ENCODE data around the gene RNU4-1.

The RNU4-1 gene

GRCh38 chr12:120327593-120327992 is 34.6 kb upstream of the RNU4-1 start, which contains the start of gene PLA2G1B:
TSS of gene PLA2G1B (minus strand) at chr12:120327779. CDS start at chr12:120327753, 26 bp downstream.
- no peaks in the 10 kb centered on the region for H3K36me3 ChIP-seq (ENCODE audit: insufficient read depth, low read length)
- H3K4me3 ChIP-seq (ENCODE audit: low read depth, low read length): no peak within 1 kb of the TSS
- no peaks in the 10 kb centered on the region for H3K27me3 ChIP-seq (ENCODE audit: insufficient read depth, low read length)
- no peak within 1 kb of the TSS for H3K27ac ChIP-seq (ENCODE audit: low read depth, low read length)
- H3K79me2 ChIP-seq (ENCODE audit: control insufficient read depth, insufficient read depth, low read length, unreplicated experiment): no peaks in the 10 kb centered on the region
- no peak within 1 kb of the TSS for H2AFZ ChIP-seq (ENCODE audit: low read length, unreplicated experiment)
- no peaks in the 10 kb centered on the region for H3K4me1 ChIP-seq (ENCODE audit: control insufficient read depth, insufficient read depth, low read length, unreplicated experiment)

- Histone ChIP-seq H3K36me3 (ENCODE audit: insufficient read depth, low read length) (no peaks in the 10 kb centered on the region), H3K4me1 (ENCODE audit: control insufficient read depth, insufficient read depth, low read length, unreplicated experiment) (no peaks in the 10 kb centered on the region), H3K4me3 (ENCODE audit: low read depth, low read length) (no peak overlapping the region), H3K27ac (ENCODE audit: low read depth, low read length) (no peak overlapping the region), H3K79me2 (ENCODE audit: control insufficient read depth, insufficient read depth, low read length, unreplicated experiment) (no peaks in the 10 kb centered on the region), H2AFZ (ENCODE audit: low read length, unreplicated experiment) (no peak overlapping the region), H3K27me3 (ENCODE audit: insufficient read depth, low read length) (no peaks in the 10 kb centered on the region)
These were observed 31.9 kb upstream of the RNU4-1 start for GRCh38 chr12:120324841-120325417.

- Histone ChIP-seq H3K4me3 (ENCODE audit: low read depth, low read length) (no peak overlapping the region), H2AFZ (ENCODE audit: low read length, unreplicated experiment) (no peak overlapping the region), H3K79me2 (ENCODE audit: control insufficient read depth, insufficient read depth, low read length, unreplicated experiment) (no peaks in the 10 kb centered on the region), H3K27ac (ENCODE audit: low read depth, low read length) (no peak overlapping the region), H3K36me3 (ENCODE audit: insufficient read depth, low read length) (no peaks in the 10 kb centered on the region), H3K4me1 (ENCODE audit: control insufficient read depth, insufficient read depth, low read length, unreplicated experiment) (no peaks in the 10 kb centered on the region), H3K27me3 (ENCODE audit: insufficient read depth, low read length) (no peaks in the 10 kb centered on the region)
These were observed 30.7 kb upstream of the RNU4-1 start for GRCh38 chr12:120323772-120324171.

- H3K36me3 ChIP-seq (ENCODE audit: insufficient read depth, low read length): no peaks in the 10 kb centered on the region
- no peak overlapping the region for H3K4me3 ChIP-seq (ENCODE audit: low read depth, low read length)
- no peak overlapping the region for H2AFZ ChIP-seq (ENCODE audit: low read length, unreplicated experiment)
- no peaks in the 10 kb centered on the region for H3K79me2 ChIP-seq (ENCODE audit: control insufficient read depth, insufficient read depth, low read length, unreplicated experiment)
- peaks cover 2% of the 10 kb centered on the region for H3K4me1 ChIP-seq (ENCODE audit: control insufficient read depth, insufficient read depth, low read length, unreplicated experiment)
- H3K27me3 ChIP-seq (ENCODE audit: insufficient read depth, low read length): no peaks in the 10 kb centered on the region
- no peak overlapping the region for H3K27ac ChIP-seq (ENCODE audit: low read depth, low read length)
These were observed 28.6 kb upstream of the RNU4-1 start for GRCh38 chr12:120321382-120322202.

- Histone ChIP-seq H3K79me2 (ENCODE audit: control insufficient read depth, insufficient read depth, low read length, unreplicated experiment) (no peaks in the 10 kb centered on the region), H3K27ac (ENCODE audit: low read depth, low read length) (peak overlapping the region; percentile 9; the same call in 1 of the 2 replicates), H3K4me1 (ENCODE audit: control insufficient read depth, insufficient read depth, low read length, unreplicated experiment) (peaks cover 3% of the 10 kb centered on the region), H3K27me3 (ENCODE audit: insufficient read depth, low read length) (no peaks in the 10 kb centered on the region), H2AFZ (ENCODE audit: low read length, unreplicated experiment) (peak overlapping the region; percentile 49), H3K36me3 (ENCODE audit: insufficient read depth, low read length) (no peaks in the 10 kb centered on the region), H3K4me3 (ENCODE audit: low read depth, low read length) (peak overlapping the region; percentile 81)
These were observed 24.4 kb upstream of the RNU4-1 start for GRCh38 chr12:120317224-120318105.

GRCh38 chr12:120316798-120317223 is 23.8 kb upstream of the RNU4-1 start:
- Histone ChIP-seq H3K4me3 (ENCODE audit: low read depth, low read length) (peak overlapping the region; percentile 81), H3K4me1 (ENCODE audit: control insufficient read depth, insufficient read depth, low read length, unreplicated experiment) (peaks cover 3% of the 10 kb centered on the region), H3K27ac (ENCODE audit: low read depth, low read length) (peak overlapping the region; percentile 30; the same call in 1 of the 2 replicates), H3K27me3 (ENCODE audit: insufficient read depth, low read length) (no peaks in the 10 kb centered on the region), H3K36me3 (ENCODE audit: insufficient read depth, low read length) (no peaks in the 10 kb centered on the region), H2AFZ (ENCODE audit: low read length, unreplicated experiment) (peak overlapping the region; percentile 49), H3K79me2 (ENCODE audit: control insufficient read depth, insufficient read depth, low read length, unreplicated experiment) (no peaks in the 10 kb centered on the region)

GRCh38 chr12:120314220-120314619 is 21.2 kb upstream of the RNU4-1 start:
- no peak overlapping the region for H3K27ac ChIP-seq (ENCODE audit: low read depth, low read length)
- peaks cover 3% of the 10 kb centered on the region for H3K4me1 ChIP-seq (ENCODE audit: control insufficient read depth, insufficient read depth, low read length, unreplicated experiment)
- no peak overlapping the region for H2AFZ ChIP-seq (ENCODE audit: low read length, unreplicated experiment)
- no peaks in the 10 kb centered on the region for H3K27me3 ChIP-seq (ENCODE audit: insufficient read depth, low read length)
- H3K4me3 ChIP-seq (ENCODE audit: low read depth, low read length): no peak overlapping the region
- no peaks in the 10 kb centered on the region for H3K36me3 ChIP-seq (ENCODE audit: insufficient read depth, low read length)
- H3K79me2 ChIP-seq (ENCODE audit: control insufficient read depth, insufficient read depth, low read length, unreplicated experiment): no peaks in the 10 kb centered on the region

GRCh38 chr12:120301962-120302815 is 9.2 kb upstream of the RNU4-1 start, which contains the start of gene SIRT4:
TSS of gene SIRT4 (plus strand) at chr12:120302321. CDS start at chr12:120303562, 1,241 bp downstream.
- Histone ChIP-seq H3K79me2 (ENCODE audit: control insufficient read depth, insufficient read depth, low read length, unreplicated experiment) (no peaks in the 10 kb centered on the region), H3K27me3 (ENCODE audit: insufficient read depth, low read length) (no peaks in the 10 kb centered on the region), H2AFZ (ENCODE audit: low read length, unreplicated experiment) (peak within 1 kb of the TSS; percentile 99), H3K4me1 (ENCODE audit: control insufficient read depth, insufficient read depth, low read length, unreplicated experiment) (peaks cover 3% of the 10 kb centered on the region), H3K27ac (ENCODE audit: low read depth, low read length) (peak within 1 kb of the TSS; percentile 35; the same call in 1 of the 2 replicates), H3K4me3 (ENCODE audit: low read depth, low read length) (peak within 1 kb of the TSS; percentile 99), H3K36me3 (ENCODE audit: insufficient read depth, low read length) (no peaks in the 10 kb centered on the region)

- Histone ChIP-seq H3K27me3 (ENCODE audit: insufficient read depth, low read length) (no peaks in the 10 kb centered on the region), H3K27ac (ENCODE audit: low read depth, low read length) (peak overlapping the region; percentile 99), H3K4me1 (ENCODE audit: control insufficient read depth, insufficient read depth, low read length, unreplicated experiment) (peaks cover 4% of the 10 kb centered on the region), H2AFZ (ENCODE audit: low read length, unreplicated experiment) (no peak overlapping the region), H3K4me3 (ENCODE audit: low read depth, low read length) (peak overlapping the region; percentile 69), H3K79me2 (ENCODE audit: control insufficient read depth, insufficient read depth, low read length, unreplicated experiment) (no peaks in the 10 kb centered on the region), H3K36me3 (ENCODE audit: insufficient read depth, low read length) (no peaks in the 10 kb centered on the region)
These were observed 701 bp downstream of the RNU4-1 start for GRCh38 chr12:120292411-120292660.

All from ACC112 (cell line).